Measurements from ENCODE around the gene ARL2.
"Not testable (repeated sequence)": the region's sequence is repeated elsewhere in the genome, so short reads cannot be mapped to it uniquely, and the experiment has no call there.

The ARL2 gene

GRCh38 chr11:65002706-65003105 lies 11.3 kb upstream of the ARL2 start:
- no peaks in the 10 kb centered on the region for H3K27me3 ChIP-seq
- TF ChIP-seq CTCF (IDR thresholded peaks at IDR 0.05; ENCODE audit: low read depth, low read length), result no peak
- H3K4me1 ChIP-seq, result no peaks in the 10 kb centered on the region
- no peak for DNase-seq
- no peaks in the 10 kb centered on the region for H3K36me3 ChIP-seq
- H3K9me3 ChIP-seq, result no peaks in the 10 kb centered on the region
- H3K4me3 ChIP-seq (ENCODE audit: low read depth, low read length), result no peak overlapping the region

GRCh38 chr11:65003282-65003681 lies 10.7 kb upstream of the ARL2 start:
- H3K27me3 ChIP-seq, result no peaks in the 10 kb centered on the region
- TF ChIP-seq CTCF (IDR thresholded peaks at IDR 0.05; ENCODE audit: low read depth, low read length), result no peak
- H3K4me3 ChIP-seq (ENCODE audit: low read depth, low read length), result no peak overlapping the region
- DNase-seq, result no peak
- no peaks in the 10 kb centered on the region for H3K4me1 ChIP-seq
- no peaks in the 10 kb centered on the region for H3K9me3 ChIP-seq
- H3K36me3 ChIP-seq, result no peaks in the 10 kb centered on the region

GRCh38 chr11:65003968-65004367 lies 10.0 kb upstream of the ARL2 start:
- not testable (repeated sequence) for H3K4me3 ChIP-seq (ENCODE audit: low read depth, low read length); DNase-seq; H3K36me3 ChIP-seq; H3K9me3 ChIP-seq; H3K27me3 ChIP-seq; H3K4me1 ChIP-seq

- Histone ChIP-seq H3K27me3 (no peaks in the 10 kb centered on the region), H3K36me3 (no peaks in the 10 kb centered on the region), H3K4me1 (no peaks in the 10 kb centered on the region), H3K4me3 (ENCODE audit: low read depth, low read length) (no peak overlapping the region), H3K9me3 (no peaks in the 10 kb centered on the region)
- no peak for TF ChIP-seq CTCF (IDR thresholded peaks at IDR 0.05; ENCODE audit: low read depth, low read length)
- no peak for DNase-seq
These were observed 5.9 kb upstream of the ARL2 start for GRCh38 chr11:65008016-65008415.

GRCh38 chr11:65008873-65009272 lies 5.1 kb upstream of the ARL2 start:
- TF ChIP-seq CTCF (IDR thresholded peaks at IDR 0.05; ENCODE audit: low read depth, low read length), result no peak

GRCh38 chr11:65013130-65013887 lies 651 bp upstream of the ARL2 start:
- Histone ChIP-seq H3K36me3 (peaks cover under 1% of the 10 kb centered on the region; the same call in 1 of the 2 replicates), H3K27me3 (no peaks in the 10 kb centered on the region), H3K9me3 (no peaks in the 10 kb centered on the region), H3K4me1 (no peaks in the 10 kb centered on the region), H3K4me3 (ENCODE audit: low read depth, low read length) (peak overlapping the region; percentile 62)
- peak; percentile 84 for DNase-seq
- TF ChIP-seq CTCF (IDR thresholded peaks at IDR 0.05; ENCODE audit: low read depth, low read length), result peak; percentile 56; the same call in 1 of the 2 replicates

More at GRCh38 chr11:65008873-65009272, 5.1 kb upstream of the ARL2 start:
- Histone ChIP-seq H3K27me3 (no peaks in the 10 kb centered on the region), H3K36me3 (no peaks in the 10 kb centered on the region), H3K4me3 (ENCODE audit: low read depth, low read length) (no peak overlapping the region), H3K4me1 (no peaks in the 10 kb centered on the region), H3K9me3 (no peaks in the 10 kb centered on the region)
- no peak for DNase-seq

All from BE2C (cell line).